Glomerular visceral epithelial cell (primary cell): ENCODE results near the gene SH2B3.

Source experiments
- DNase-seq: peaks from one replicate; pipeline ENCODE4 v3.0.0-alpha.2; 2016; ENCODE audit errors: extremely low spot score

Gene SH2B3

GRCh38 chr12:111427417-111428074 lies 21.8 kb downstream of the SH2B3 start:
- no peak for DNase-seq

GRCh38 chr12:111428081-111428727 lies 22.5 kb downstream of the SH2B3 start:
- no peak for DNase-seq

DNA sequence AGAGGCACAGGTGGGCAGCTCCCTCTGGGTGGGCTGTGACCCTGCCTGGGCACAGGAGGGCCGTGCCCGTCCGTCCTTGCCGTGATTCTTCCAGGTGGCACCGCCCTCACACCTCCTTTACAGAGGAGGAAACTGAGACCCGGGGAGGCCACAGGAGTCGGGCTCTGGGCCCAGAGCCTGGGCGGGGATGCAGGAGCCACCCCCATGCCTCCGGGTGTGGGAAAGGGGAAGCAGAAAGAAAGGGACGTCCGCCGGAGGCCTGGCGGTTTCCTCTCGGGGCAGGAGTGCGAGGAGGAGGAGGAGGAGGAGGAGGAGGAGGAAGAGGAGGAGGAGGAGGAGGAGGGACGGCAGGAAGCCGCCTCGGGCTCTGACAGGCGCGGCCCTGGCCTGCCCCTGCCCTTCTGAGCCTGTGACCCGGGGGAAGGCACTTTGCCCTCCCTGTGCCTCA lies 23.0 kb downstream of the SH2B3 start:
- DNase-seq = no peak

DNA sequence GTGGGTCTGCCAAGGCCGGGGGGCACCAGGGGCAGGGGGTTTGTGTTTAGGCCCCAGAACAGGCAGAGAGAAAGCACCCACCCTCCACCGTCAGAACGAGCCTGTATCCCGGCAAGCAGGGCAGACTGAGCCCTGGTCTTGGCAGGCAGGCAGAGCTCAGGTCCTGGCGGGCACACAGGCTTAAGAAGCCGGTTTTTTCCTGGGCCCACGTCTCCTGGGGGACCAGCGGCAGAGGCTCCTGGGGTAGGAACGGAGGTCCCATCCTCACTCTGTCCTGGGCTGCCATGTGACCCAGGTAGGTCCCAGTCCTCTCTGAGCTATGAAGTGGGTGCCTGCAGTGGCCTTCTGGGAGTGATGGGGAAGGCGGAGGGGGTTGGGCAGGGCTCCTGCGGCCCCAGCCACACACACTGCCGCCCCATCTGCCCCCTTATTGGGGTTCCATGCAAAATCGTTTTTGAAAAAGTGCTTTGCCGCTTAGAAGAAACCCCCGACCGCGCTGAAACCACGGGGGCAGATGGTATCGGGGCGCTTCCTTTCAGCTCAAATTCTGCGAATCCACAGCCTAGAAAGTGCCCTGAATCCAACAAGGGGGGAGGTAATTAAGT lies 24.2 kb downstream of the SH2B3 start:
- DNase-seq = no peak

DNA sequence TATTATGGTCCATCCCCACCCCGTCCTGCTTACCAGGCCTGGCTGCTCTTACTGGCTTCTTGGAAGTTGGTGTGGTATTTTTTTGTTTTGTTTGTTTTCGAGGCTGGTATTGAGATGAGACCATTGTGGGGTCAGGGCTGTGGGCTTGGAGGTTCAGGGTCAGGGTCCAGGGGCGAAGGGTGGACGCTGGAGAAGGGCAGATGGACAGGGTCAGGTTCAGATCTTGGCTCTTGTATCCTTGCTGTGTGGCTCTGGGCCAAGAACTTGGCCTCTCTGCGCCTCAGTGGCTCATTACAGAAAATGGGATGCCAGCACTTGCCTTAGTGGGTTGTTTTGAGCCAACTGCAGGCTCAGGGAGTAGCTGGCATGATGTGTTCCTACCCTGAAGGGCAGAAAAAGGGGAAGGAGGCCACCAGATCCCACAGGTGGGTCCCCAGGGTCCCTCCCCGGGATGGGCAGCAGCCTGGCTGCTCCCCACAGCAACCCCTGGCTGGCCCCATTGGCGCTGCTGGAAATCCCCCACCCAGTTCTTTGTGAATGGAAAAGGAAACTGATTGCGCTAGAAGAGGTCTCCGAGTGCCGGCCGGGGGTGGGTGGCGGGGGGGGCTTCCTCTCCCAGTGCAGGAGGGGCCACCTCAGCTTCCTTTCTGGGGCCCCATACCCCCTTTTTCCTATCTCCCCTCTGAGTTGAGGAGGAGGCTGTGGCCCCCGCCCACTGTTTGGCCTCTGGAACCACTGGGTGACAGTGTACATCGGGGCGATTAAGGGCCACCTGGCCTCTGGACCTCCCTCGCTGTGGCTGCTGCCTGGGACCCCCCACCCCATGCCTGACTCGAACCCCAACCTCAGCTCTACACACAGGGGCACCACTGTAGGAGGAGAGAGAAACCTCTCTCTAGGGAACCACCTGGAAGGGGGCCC lies 25.0 kb downstream of the SH2B3 start:
- DNase-seq = no peak

DNA sequence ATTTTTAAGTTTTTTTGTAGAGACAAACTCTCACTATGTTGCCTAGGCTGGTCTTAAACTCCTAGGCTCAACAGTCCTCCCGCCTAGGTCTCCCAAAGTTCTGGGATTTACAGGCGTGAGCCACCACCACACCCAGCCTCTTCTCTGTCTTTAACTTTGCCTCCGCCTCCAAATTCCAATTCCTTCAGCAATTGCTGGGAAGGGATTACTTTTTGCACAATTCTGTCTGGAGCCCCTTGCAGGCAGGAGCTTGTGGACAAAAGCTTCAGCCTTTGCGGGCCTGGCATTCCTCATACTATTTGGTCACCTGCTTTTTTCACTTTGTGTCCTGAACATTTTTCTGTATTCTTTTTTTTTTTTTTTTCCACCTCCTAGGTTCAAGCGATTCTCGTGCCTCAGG lies 26.0 kb downstream of the SH2B3 start:
- DNase-seq = no peak

DNA sequence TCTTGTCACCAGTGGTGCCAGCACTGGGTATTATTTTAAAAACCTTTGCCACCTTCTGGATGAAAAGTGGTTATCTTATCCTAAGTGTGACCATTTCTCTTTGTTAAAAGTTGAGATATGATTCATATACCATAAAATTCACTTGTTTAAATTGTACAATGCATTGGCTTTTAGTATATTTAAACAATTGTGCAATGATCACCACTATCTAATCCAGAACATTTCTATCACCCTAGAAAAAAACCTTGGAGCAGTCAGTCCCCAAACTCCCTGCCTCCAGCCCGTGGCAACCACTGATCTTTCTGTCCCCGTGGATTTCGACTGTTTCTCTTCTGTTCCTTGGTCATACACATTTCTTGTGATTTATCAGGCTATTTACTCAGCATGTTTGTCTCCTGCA lies 28.3 kb downstream of the SH2B3 start:
- no peak for DNase-seq

GRCh38 chr12:111434680-111435338 lies 29.1 kb downstream of the SH2B3 start:
- DNase-seq = peak; percentile 54

DNA sequence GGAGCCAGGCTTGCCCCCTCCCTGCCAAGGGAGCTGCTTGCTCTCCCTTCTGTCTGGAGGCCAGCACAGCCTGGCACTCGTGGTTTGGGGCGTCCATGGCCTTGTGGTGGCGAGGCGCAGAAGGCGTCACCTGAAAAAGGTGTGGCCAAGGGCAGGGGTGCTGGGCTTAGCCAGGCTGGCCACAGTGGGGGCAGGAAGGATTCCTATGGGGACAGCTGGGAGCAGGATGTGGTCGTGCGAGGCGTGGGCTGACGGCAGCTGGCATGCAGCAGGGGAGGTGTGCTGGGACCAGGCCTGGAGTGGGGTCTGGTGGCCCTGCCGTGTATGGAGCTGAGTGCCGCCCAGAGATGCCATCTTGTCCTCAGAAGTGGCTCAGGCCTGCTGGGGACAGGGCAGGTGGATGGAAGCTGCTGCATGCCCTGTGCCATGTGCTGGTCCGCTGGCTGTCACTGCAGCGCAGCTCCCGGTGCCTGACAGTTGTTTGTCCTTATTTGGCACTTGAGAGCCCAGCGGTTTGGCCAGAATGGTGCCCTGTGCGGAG lies 30.0 kb downstream of the SH2B3 start:
- no peak for DNase-seq

DNA sequence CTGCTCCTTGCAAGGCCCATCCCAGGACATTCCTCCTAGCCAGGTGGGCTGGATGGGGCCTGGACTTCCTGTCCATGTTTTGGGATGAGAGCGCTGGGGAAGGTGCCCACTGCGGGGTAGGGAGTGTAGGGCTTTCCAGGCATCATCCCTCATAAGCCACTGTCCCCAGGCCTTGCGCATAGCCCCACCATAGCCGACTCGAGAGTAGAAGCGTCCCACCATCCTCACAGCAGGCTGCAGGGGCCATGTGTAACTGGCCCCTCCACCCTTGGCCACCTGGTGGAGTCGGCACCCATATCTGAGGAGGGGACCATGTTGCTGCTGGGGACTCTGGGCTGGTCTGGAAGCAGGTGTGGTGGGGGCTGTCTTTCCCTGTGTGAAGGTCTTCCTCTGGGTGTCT lies 30.5 kb downstream of the SH2B3 start:
- DNase-seq = no peak

DNA sequence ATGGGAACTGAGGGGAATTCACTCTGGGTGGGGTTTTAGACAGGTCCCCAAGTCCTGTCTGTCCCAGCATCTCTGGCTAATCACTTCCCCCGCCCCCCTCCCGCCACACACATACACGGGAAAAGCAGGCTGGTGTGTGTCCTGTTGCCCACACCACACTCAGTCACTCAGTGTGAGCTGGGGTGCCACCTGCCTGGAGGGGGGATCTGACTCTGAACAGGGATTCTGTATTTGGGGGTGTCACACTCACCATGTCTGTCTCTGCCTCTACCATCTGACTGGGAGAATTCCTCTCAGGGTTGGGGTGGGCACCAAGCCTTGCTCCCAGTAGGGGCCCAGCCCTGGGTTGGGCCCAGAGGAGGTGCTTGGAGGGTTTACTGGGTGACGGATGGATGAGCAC lies 31.1 kb downstream of the SH2B3 start:
- DNase-seq = no peak

DNA sequence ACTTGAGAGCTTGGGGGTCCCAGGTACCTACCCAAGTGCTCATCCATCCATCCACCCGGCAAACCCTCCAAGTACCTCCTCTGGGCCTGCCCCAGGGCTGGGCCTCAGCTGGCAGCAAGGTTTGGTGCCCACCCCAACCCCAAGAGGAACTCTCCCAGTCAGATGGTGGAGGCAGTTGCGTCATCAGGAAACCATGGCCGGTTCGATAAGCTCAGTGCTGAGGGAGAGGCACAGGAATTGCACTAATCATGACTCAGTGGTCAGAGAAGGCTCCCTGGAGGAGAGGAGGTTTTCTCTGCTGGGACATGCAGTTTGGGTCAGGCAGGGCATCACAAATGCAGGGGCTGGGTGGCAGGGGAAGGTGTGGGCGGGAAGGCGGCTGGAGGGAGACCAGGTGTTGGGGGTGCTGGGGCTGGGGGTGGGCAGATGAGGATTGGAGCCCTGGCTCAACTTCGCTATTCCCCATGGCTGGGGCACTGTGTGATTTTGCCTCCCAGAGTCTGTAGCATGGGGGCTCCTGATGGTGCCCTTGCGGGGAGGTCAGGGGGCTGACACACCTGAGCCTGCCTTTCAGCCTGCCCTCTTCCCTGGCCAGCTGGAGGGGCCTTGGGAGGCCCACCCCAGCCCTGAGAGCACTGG lies 32.2 kb downstream of the SH2B3 start:
- DNase-seq = peak; percentile 79

- DNase-seq = peak; percentile 91
These were observed 32.8 kb downstream of the SH2B3 start for GRCh38 chr12:111438481-111438880.

DNA sequence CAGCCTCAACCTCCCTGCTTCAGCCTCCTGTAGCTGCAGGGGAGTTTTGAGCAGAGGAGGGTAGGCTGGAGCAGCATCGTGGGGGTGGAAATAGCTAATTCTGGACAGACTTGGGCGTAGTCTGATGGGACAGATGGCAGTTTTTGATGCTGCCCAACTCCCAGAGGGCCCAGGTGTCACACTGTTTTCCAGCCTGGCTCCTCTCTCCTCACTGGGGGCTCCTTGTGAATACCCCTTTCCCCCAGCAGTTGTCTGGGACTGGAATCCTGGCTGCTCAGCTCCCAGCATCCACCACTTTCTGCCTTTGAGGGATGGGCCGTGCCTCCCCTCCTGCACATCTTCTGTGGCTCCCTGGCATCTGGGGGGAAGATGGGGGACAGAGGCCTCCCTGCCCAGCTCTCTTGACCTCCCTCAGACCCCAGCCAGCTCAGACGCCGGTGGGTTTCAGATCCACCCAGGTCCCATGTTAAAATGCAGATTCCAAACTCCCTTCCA lies 34.0 kb downstream of the SH2B3 start:
- DNase-seq = no peak

DNA sequence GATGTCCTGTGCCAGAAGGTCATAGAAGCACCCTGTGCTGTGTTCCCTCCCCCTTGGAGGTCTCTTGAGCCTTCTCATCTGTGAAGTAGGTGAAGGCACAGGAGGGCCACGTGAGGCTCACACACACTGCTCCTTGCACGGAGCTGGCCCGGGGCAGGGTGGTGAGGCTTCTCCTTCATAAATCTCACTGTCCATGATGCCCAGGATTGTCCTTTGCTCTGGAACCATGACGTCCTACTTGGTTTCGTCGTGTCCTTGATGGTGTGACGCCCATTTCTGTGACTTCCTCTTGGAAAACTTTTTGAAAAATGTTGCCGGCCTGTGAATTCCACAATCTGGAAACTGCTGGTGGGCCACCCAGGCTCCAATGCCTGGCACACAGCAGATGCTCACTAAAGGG lies 34.4 kb downstream of the SH2B3 start:
- no peak for DNase-seq

- no peak for DNase-seq
These were observed 34.9 kb downstream of the SH2B3 start for GRCh38 chr12:111440631-111441030.

GRCh38 chr12:111441107-111441928 lies 35.6 kb downstream of the SH2B3 start:
- DNase-seq = no peak

DNA sequence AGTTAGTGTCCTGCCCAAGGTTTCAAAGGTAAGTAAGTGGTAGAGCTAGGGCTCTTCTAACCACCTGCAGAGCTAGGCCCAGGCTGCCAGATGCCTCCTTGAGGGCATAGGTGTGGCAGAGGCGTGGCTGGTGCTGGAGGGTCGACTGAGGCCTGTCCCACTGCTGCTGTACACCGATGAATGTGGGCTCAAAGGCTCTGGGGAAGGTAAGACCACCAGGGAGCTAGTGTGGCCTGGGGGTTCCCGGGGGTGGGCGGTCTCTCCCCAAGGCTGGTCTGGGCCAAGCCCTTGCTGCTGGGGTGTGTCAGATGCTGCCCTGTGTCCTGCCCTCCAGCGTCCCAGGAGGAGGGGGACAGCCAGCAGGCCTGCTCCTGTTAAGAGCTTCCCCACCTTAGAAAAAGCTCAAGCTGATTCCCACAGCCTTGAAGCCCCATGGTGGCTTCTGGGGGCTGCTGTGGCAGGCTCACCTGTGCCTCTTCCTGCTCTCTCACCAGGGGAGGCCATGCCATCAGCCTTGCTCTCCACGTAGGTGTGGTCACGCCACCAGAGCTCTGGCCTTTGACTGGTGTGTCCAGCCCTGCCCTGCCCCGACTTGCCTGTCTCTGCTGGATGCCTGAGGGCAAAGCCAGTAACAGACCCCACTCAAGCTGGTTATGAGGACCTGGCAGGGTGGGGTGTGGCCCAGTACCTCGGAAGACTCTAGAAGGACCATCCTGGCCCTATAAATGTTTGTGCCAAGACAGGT lies 36.8 kb downstream of the SH2B3 start:
- DNase-seq = no peak

DNA sequence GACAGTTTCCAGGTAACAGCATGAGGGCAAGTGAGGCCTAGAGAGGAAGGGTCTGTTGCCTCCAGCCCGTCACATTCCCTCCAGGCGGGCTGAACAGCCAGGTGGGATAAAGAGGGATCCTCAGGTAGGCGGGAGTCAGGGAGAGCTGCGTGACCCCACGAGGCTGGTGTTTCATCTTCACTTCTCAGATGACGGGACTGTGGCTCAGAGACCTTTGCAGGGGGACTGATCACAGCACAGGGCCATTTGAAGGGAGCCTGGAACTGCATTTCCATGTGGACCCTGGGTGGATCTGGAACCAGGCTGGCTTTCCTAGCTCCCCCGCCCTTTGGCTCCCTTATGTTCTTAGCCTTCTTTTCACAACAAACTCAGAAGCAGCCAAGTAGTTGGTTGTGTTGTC lies 37.4 kb downstream of the SH2B3 start:
- no peak for DNase-seq
